DND-41 (cell line): ENCODE data around the gene PLD2.

Source experiments
- ATAC-seq: fragments of 200-7000 bp; cut with Tn5 transposase; 3 replicates; pipeline ENCODE4 v1.9.1; 2021; ENCODE audit warnings: low read depth; ENCODE audit not compliant: insufficient read depth
- DNase-seq: peaks from one replicate; pipeline ENCODE4 v3.0.0-alpha.2; 2020
- H2AFZ ChIP-seq: 2 replicates; pipeline ENCODE4 v1.6.0; 2012; ENCODE audit warnings: low read depth, low read length
- H3K27ac ChIP-seq: 2 replicates; pipeline ENCODE4 v1.5.1; 2012; ENCODE audit warnings: low read length, inconsistent platforms
- H3K27me3 ChIP-seq: fragments of 200-600 bp; sonication (generic); 2 replicates; pipeline ENCODE4 v1.6.0; 2012; ENCODE audit warnings: low read length, mild to moderate bottlenecking, inconsistent platforms; ENCODE audit not compliant: insufficient read depth, poor library complexity
- H3K36me3 ChIP-seq: 2 replicates; pipeline ENCODE4 v1.5.1; 2012; ENCODE audit warnings: low read length, inconsistent platforms; ENCODE audit not compliant: insufficient read depth
- H3K4me1 ChIP-seq: 2 replicates; pipeline ENCODE4 v1.5.1; 2012; ENCODE audit warnings: mild to moderate bottlenecking, low read length; ENCODE audit not compliant: insufficient read depth
- H3K4me2 ChIP-seq: 2 replicates; pipeline ENCODE4 v1.6.0; 2012; ENCODE audit warnings: mild to moderate bottlenecking, moderate library complexity, low read length, inconsistent platforms; ENCODE audit not compliant: insufficient read depth
- H3K4me3 ChIP-seq, 2 experiments: fragments of 200-600 bp in 1 of 2; shearing (Covaris generic) in 1 of 2; 2 replicates each; pipeline ENCODE4 v1.5.1; 2012 to 2016; ENCODE audit warnings: inconsistent platforms in 2 of 2, low read length in 2 of 2, mild to moderate bottlenecking in 2 of 2, low read depth in 1 of 2, moderate library complexity in 1 of 2
- H3K79me2 ChIP-seq: 2 replicates; pipeline ENCODE4 v1.6.0; 2012; ENCODE audit warnings: low read length, inconsistent platforms; ENCODE audit not compliant: insufficient read depth
- H3K9ac ChIP-seq: 2 replicates; pipeline ENCODE4 v1.6.0; 2012; ENCODE audit warnings: low read depth, mild to moderate bottlenecking, inconsistent platforms, low read length, moderate library complexity
- H3K9me3 ChIP-seq: 2 replicates; pipeline ENCODE4 v1.5.1; 2012; ENCODE audit warnings: low read length, moderate library complexity, mild to moderate bottlenecking, inconsistent platforms; ENCODE audit not compliant: insufficient read depth, severe bottlenecking
- H4K20me1 ChIP-seq: 2 replicates; pipeline ENCODE4 v1.6.0; 2012; ENCODE audit warnings: low read length; ENCODE audit not compliant: insufficient read depth
- CTCF ChIP-seq: IDR thresholded peaks from 2 replicates; pipeline ENCODE4 v1.5.1; 2012; ENCODE audit warnings: borderline replicate concordance, low read length, moderate library complexity, mild to moderate bottlenecking; ENCODE audit not compliant: poor library complexity, severe bottlenecking; ENCODE audit errors: extremely low read depth
- EZH2 ChIP-seq: IDR thresholded peaks from 3 replicates; pipeline ENCODE4 v1.6.1; 2012; ENCODE audit warnings: borderline replicate concordance, low read depth, mild to moderate bottlenecking, moderate library complexity, low read length, inconsistent platforms; ENCODE audit not compliant: severe bottlenecking

Gene PLD2

GRCh38 chr17:4807605-4808377 is 839 bp downstream of the PLD2 start:
- peaks cover 19% of the 10 kb centered on the region for H3K4me1 ChIP-seq
- no peaks in the 10 kb centered on the region for H3K27me3 ChIP-seq
- H4K20me1 ChIP-seq: no peaks in the 10 kb centered on the region
- H3K4me3 ChIP-seq: peak overlapping the region in 1 of 2 experiments; percentile 81; a peak in 2 of 4 replicates
- no peak overlapping the region for H3K27ac ChIP-seq
- H2AFZ ChIP-seq: 0 out of 2 replicates have a peak overlapping the region, but pooled peaks have one; percentile 6
- H3K9me3 ChIP-seq: no peaks in the 10 kb centered on the region
- H3K9ac ChIP-seq: peak overlapping the region; percentile 79; the same call in 1 of the 2 replicates
- H3K4me2 ChIP-seq: peak overlapping the region; percentile 97
- TF ChIP-seq EZH2 (no peak), CTCF (no peak)
- no peak for DNase-seq
- no peaks in the 10 kb centered on the region; the same call in 1 of the 2 replicates for H3K36me3 ChIP-seq
- H3K79me2 ChIP-seq: no peaks in the 10 kb centered on the region
- ATAC-seq: no peak

- H3K9ac ChIP-seq: no peak overlapping the region
- no peaks in the 10 kb centered on the region for H3K79me2 ChIP-seq
- no peak for TF ChIP-seq CTCF
- TF ChIP-seq EZH2: no peak
- no peak overlapping the region for H2AFZ ChIP-seq
- H3K27ac ChIP-seq: no peak overlapping the region
- H3K4me2 ChIP-seq: no peak overlapping the region; the same call in 1 of the 2 replicates
- DNase-seq (no peak), ATAC-seq (no peak)
- no peaks in the 10 kb centered on the region for H4K20me1 ChIP-seq
- H3K4me1 ChIP-seq: peaks cover 19% of the 10 kb centered on the region
- H3K36me3 ChIP-seq: no peaks in the 10 kb centered on the region; the same call in 1 of the 2 replicates
- no peaks in the 10 kb centered on the region for H3K9me3 ChIP-seq
- H3K4me3 ChIP-seq: no peak overlapping the region
- H3K27me3 ChIP-seq: no peaks in the 10 kb centered on the region
These were observed 1.4 kb downstream of the PLD2 start for GRCh38 chr17:4808378-4808767.

GRCh38 chr17:4810696-4811290 is 3.8 kb downstream of the PLD2 start:
- Histone ChIP-seq H3K27me3 (no peaks in the 10 kb centered on the region), H2AFZ (no peak overlapping the region), H3K9ac (no peak overlapping the region), H3K9me3 (no peaks in the 10 kb centered on the region), H3K4me3 (no peak overlapping the region), H4K20me1 (no peaks in the 10 kb centered on the region), H3K4me1 (peaks cover 15% of the 10 kb centered on the region), H3K27ac (no peak overlapping the region), H3K79me2 (no peaks in the 10 kb centered on the region), H3K36me3 (no peaks in the 10 kb centered on the region; the same call in 1 of the 2 replicates), H3K4me2 (no peak overlapping the region)
- DNase-seq: no peak
- TF ChIP-seq CTCF (no peak), EZH2 (no peak)
- ATAC-seq: no peak
